Hepatocyte (in vitro differentiated cells): ENCODE data around the gene NBAS. TPM values are rescaled to one million over a fixed set of nuclear protein-coding genes. Genes with fewer than 3 reads are reported as not detected.

Experiments used
- DNase-seq: peaks from one replicate; pipeline ENCODE4 v3.0.0-alpha.2; 2016; ENCODE audit warnings: low spot score
- H2AFZ ChIP-seq: fragments of 200-600 bp; sonication (generic); 2 replicates; pipeline ENCODE4 v1.6.0; 2016; ENCODE audit warnings: antibody characterized with exemption, mild to moderate bottlenecking
- H3K27ac ChIP-seq: fragments of 200-600 bp; sonication (generic); 2 replicates; pipeline ENCODE4 v1.5.1; 2016; ENCODE audit warnings: mild to moderate bottlenecking
- H3K27me3 ChIP-seq: fragments of 200-600 bp; sonication (generic); 2 replicates; pipeline ENCODE4 v1.6.1; 2016
- H3K36me3 ChIP-seq: fragments of 200-600 bp; sonication (generic); replicated peaks from 2 replicates; pipeline ENCODE4 v1.5.1; 2016; ENCODE audit warnings: low read depth; ENCODE audit not compliant: insufficient read depth
- H3K4me1 ChIP-seq: fragments of 200-600 bp; sonication (generic); 2 replicates; pipeline ENCODE4 v1.5.1; 2016; ENCODE audit warnings: mild to moderate bottlenecking, moderate library complexity; ENCODE audit not compliant: insufficient read depth
- H3K4me2 ChIP-seq: fragments of 200-600 bp; sonication (generic); 2 replicates; pipeline ENCODE4 v1.6.0; 2016
- H3K4me3 ChIP-seq: fragments of 200-600 bp; sonication (generic); 2 replicates; pipeline ENCODE4 v1.5.1; 2016; ENCODE audit warnings: mild to moderate bottlenecking
- H3K79me2 ChIP-seq: fragments of 200-600 bp; sonication (generic); 2 replicates; pipeline ENCODE4 v1.6.0; 2017; ENCODE audit warnings: mild to moderate bottlenecking
- H3K9me2 ChIP-seq: fragments of 200-600 bp; sonication (generic); replicated peaks from 2 replicates; pipeline ENCODE4 v1.6.0; 2017; ENCODE audit warnings: mild to moderate bottlenecking; ENCODE audit not compliant: insufficient read depth
- H3K9me3 ChIP-seq: fragments of 200-600 bp; sonication (generic); 2 replicates; pipeline ENCODE4 v1.5.1; 2016; ENCODE audit warnings: low read depth, mild to moderate bottlenecking
- H4K20me1 ChIP-seq: fragments of 200-600 bp; sonication (generic); 2 replicates; pipeline ENCODE4 v1.6.0; 2016; ENCODE audit warnings: mild to moderate bottlenecking; ENCODE audit not compliant: insufficient read depth, poor library complexity, severe bottlenecking
- CTCF ChIP-seq: fragments of 200-600 bp; sonication (generic); IDR thresholded peaks from 2 replicates; pipeline ENCODE4 v1.5.1; 2016; ENCODE audit warnings: antibody characterized with exemption, mild to moderate bottlenecking; ENCODE audit not compliant: poor library complexity
- EZH2 ChIP-seq: fragments of 200-600 bp; sonication (generic); IDR thresholded peaks from 2 replicates; pipeline ENCODE4 v1.6.1; 2016; ENCODE audit warnings: antibody characterized with exemption, mild to moderate bottlenecking, borderline replicate concordance
- EZH2phosphoT487 ChIP-seq: fragments of 200-600 bp; sonication (generic); IDR thresholded peaks from one replicate; pipeline ENCODE4 v1.6.1; 2018; ENCODE audit warnings: antibody characterized with exemption, mild to moderate bottlenecking, low read depth, moderate library complexity; ENCODE audit not compliant: unreplicated experiment, severe bottlenecking
- WGBS: methylation state at CpG from one replicate; pipeline ENCODE4 v1.1.6; 2016; ENCODE audit warnings: low lambda C conversion rate; ENCODE audit errors: missing lambda C conversion rate; 5-methylcytosine and 5-hydroxymethylcytosine counted together
- polyA plus RNA-seq: library from polyadenylated mRNA; unstranded; fragments of >200 nt; fragmentation: Nextera tagmentation; extraction: Ambion mirVana; gene quantifications from 2 replicates; pipeline ENCODE4 v1.2.1, GENCODE V29; 2016
- total RNA-seq: library from RNA; depleted of rRNA; stranded (reverse); fragments of >200 nt; gene quantifications from 2 replicates; pipeline ENCODE4 v1.2.3, GENCODE V29; 2014

The NBAS gene
- total and polyA plus RNA-seq, 2 experiments from 2014 or later: 20.8 to 47.2 TPM

DNA sequence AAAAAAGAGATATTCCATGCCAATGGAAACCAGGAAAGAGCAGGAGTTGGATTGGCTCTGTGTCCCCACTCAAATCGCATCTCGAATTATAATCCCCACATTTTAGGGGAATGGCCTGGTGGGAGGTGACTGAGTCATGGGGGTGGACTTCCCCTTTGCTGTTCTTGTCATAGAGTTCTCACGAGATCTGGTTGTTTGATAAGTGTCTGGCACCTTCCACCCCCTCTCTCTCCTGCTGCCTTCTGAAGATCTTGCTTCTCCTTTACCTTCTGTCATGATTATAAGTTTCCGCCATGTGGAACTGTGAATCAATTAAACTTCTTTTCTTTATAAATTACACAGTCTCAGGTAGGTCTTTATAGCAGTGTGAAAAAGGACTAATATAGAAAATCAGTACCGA lies 355.6 kb downstream of the NBAS start:
- Histone ChIP-seq H3K4me3 (no peak overlapping the region), H4K20me1 (no peaks in the 10 kb centered on the region), H3K4me2 (no peak overlapping the region), H3K4me1 (no peaks in the 10 kb centered on the region), H3K79me2 (no peaks in the 10 kb centered on the region), H3K9me3 (no peaks in the 10 kb centered on the region), H3K9me2 (no peaks in the 10 kb centered on the region), H3K36me3 (no peaks in the 10 kb centered on the region), H2AFZ (no peak overlapping the region), H3K27ac (no peak overlapping the region), H3K27me3 (no peaks in the 10 kb centered on the region)
- 94% methylated on average over 5 of the region's 5 CpGs for WGBS
- no peak for DNase-seq
- TF ChIP-seq EZH2 (no peak), CTCF (no peak), EZH2phosphoT487 (no peak)

GRCh38 chr2:15201009-15201408 lies 360.1 kb downstream of the NBAS start:
- Histone ChIP-seq H3K79me2 (no peaks in the 10 kb centered on the region), H3K27ac (no peak overlapping the region), H4K20me1 (no peaks in the 10 kb centered on the region)

GRCh38 chr2:15200581-15200980 lies 360.6 kb downstream of the NBAS start:
- Histone ChIP-seq H3K27me3 (no peaks in the 10 kb centered on the region), H3K4me1 (no peaks in the 10 kb centered on the region), H3K9me2 (no peaks in the 10 kb centered on the region), H3K36me3 (no peaks in the 10 kb centered on the region), H3K27ac (no peak overlapping the region), H2AFZ (no peak overlapping the region), H4K20me1 (no peaks in the 10 kb centered on the region), H3K79me2 (no peaks in the 10 kb centered on the region), H3K9me3 (no peaks in the 10 kb centered on the region), H3K4me3 (no peak overlapping the region), H3K4me2 (no peak overlapping the region)
- DNase-seq: no peak
- TF ChIP-seq EZH2: no peak
- no peak for TF ChIP-seq CTCF
- no peak for TF ChIP-seq EZH2phosphoT487

More at GRCh38 chr2:15201009-15201408, 360.1 kb downstream of the NBAS start:
- Histone ChIP-seq H3K4me2 (no peak overlapping the region), H3K9me2 (no peaks in the 10 kb centered on the region), H3K36me3 (no peaks in the 10 kb centered on the region), H3K27me3 (no peaks in the 10 kb centered on the region), H2AFZ (no peak overlapping the region), H3K4me3 (no peak overlapping the region), H3K4me1 (no peaks in the 10 kb centered on the region), H3K9me3 (no peaks in the 10 kb centered on the region)
- DNase-seq: no peak
- TF ChIP-seq CTCF (no peak), EZH2 (no peak), EZH2phosphoT487 (no peak)
- 83% methylated on average over 1 of the region's 1 CpG for WGBS

DNA sequence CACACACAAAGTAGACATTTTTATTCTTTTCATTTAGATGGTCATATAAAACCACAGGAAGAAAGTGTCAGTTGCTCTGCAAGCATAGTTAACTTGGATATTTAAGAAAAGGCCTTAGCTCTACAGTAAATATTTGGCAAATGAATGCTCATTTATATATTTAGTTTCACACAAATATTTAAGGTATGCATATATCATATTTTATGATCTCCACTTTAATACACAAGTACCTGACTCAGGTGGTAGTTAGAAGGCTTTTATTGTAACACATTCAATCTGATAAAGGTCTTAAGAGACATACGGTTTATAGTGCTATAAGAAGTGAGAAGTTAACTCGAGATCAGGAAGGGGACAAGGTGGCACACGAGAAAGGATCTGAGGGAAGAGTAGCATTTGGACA lies 363.1 kb downstream of the NBAS start:
- TF ChIP-seq EZH2phosphoT487 (no peak), CTCF (no peak), EZH2 (no peak)
- Histone ChIP-seq H3K9me2 (no peaks in the 10 kb centered on the region), H3K27me3 (no peaks in the 10 kb centered on the region), H3K9me3 (no peaks in the 10 kb centered on the region), H3K79me2 (no peaks in the 10 kb centered on the region), H3K4me1 (no peaks in the 10 kb centered on the region), H3K27ac (no peak overlapping the region), H3K36me3 (no peaks in the 10 kb centered on the region), H2AFZ (no peak overlapping the region), H3K4me2 (no peak overlapping the region), H4K20me1 (no peaks in the 10 kb centered on the region), H3K4me3 (no peak overlapping the region)
- DNase-seq: no peak
- 84% methylated on average over 3 of the region's 3 CpGs for WGBS
